PC-9 (cell line): ENCODE data around the gene CCT2.

Experiments used
- EZH2 ChIP-seq: fragments of 200-600 bp; sonication (generic); IDR thresholded peaks from 2 replicates; pipeline ENCODE4 v1.8.0; 2017; ENCODE audit warnings: antibody characterized with exemption, low read depth
- TF ChIP-seq, protein P1 (sequence below): fragments of 200-600 bp; sonication (generic); conservative IDR thresholded peaks from 2 replicates; pipeline ENCODE4 v1.6.1; 2017; ENCODE audit warnings: mixed run types, antibody characterized with exemption, mild to moderate bottlenecking, moderate library complexity

DNA sequence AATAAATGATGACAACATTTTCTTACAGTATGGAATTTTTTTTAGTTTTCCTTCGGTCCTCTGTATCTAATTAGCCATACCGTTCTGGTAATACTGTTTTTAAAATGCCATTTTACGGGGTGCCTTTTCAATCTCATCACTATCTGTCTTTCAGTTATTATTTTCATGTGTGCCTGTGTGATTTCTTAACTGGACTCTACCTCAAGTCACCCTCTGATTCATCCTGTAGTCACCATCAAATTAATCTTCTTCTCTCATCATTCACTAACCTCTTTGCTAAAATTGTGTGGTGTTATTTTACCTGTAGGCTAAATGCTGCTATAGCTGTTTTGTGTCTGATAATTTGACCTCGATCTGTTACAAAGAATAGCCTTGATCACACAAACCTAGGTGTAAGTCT is 16.0 kb upstream of the CCT2 start:
- TF ChIP-seq, protein P1, sequence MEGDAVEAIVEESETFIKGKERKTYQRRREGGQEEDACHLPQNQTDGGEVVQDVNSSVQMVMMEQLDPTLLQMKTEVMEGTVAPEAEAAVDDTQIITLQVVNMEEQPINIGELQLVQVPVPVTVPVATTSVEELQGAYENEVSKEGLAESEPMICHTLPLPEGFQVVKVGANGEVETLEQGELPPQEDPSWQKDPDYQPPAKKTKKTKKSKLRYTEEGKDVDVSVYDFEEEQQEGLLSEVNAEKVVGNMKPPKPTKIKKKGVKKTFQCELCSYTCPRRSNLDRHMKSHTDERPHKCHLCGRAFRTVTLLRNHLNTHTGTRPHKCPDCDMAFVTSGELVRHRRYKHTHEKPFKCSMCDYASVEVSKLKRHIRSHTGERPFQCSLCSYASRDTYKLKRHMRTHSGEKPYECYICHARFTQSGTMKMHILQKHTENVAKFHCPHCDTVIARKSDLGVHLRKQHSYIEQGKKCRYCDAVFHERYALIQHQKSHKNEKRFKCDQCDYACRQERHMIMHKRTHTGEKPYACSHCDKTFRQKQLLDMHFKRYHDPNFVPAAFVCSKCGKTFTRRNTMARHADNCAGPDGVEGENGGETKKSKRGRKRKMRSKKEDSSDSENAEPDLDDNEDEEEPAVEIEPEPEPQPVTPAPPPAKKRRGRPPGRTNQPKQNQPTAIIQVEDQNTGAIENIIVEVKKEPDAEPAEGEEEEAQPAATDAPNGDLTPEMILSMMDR = no peak
- no peak for TF ChIP-seq EZH2
